GM12875 (cell line): ENCODE results near the gene SRC.
"Not testable (repeated sequence)": the region's sequence is repeated elsewhere in the genome, so short reads cannot be mapped to it uniquely, and the experiment has no call there.

Experiments
- H3K4me3 ChIP-seq: one replicate; pipeline ENCODE4 v1.5.1; 2011; ENCODE audit warnings: low read depth, low read length, control low read depth
- CTCF ChIP-seq: IDR thresholded peaks from 2 replicates; pipeline ENCODE4 v1.5.1; 2011; ENCODE audit warnings: low read depth, mild to moderate bottlenecking, control low read depth, inconsistent platforms, low read length, moderate library complexity, borderline replicate concordance; ENCODE audit not compliant: insufficient read depth

The SRC gene

GRCh38 chr20:37337208-37337991, 8.5 kb upstream of the SRC start:
- no peak overlapping the region for H3K4me3 ChIP-seq
- TF ChIP-seq CTCF: no peak

- not testable (repeated sequence) for H3K4me3 ChIP-seq
Measured at GRCh38 chr20:37338380-37338779, 7.6 kb upstream of the SRC start.

GRCh38 chr20:37339208-37339607, 6.7 kb upstream of the SRC start:
- TF ChIP-seq CTCF: no peak
- H3K4me3 ChIP-seq: no peak overlapping the region

- H3K4me3 ChIP-seq: not testable (repeated sequence)
Measured at GRCh38 chr20:37339764-37340109, 6.2 kb upstream of the SRC start.

GRCh38 chr20:37340998-37341397, 4.9 kb upstream of the SRC start:
- no peak for TF ChIP-seq CTCF
- H3K4me3 ChIP-seq: no peak overlapping the region

- no peak overlapping the region for H3K4me3 ChIP-seq
- no peak for TF ChIP-seq CTCF
Measured at GRCh38 chr20:37341632-37342031, 4.3 kb upstream of the SRC start.

GRCh38 chr20:37342231-37343177, 3.4 kb upstream of the SRC start:
- TF ChIP-seq CTCF: peak; percentile 51; the same call in 1 of the 2 replicates
- no peak overlapping the region for H3K4me3 ChIP-seq
